Cerebellar cortex (tissue), 1 donor: ENCODE results near the gene PRDX5.
"Not testable (repeated sequence)": the region's sequence is repeated elsewhere in the genome, so short reads cannot be mapped to it uniquely, and the experiment has no call there.

ENCODE experiments used
- DNase-seq: peaks from one replicate; pipeline ENCODE4 v3.0.0-alpha.2; 2015; ENCODE audit warnings: low spot score

Gene PRDX5

GRCh38 chr11:64305691-64306562 lies 12.0 kb upstream of the PRDX5 start:
- peak; percentile 68 for DNase-seq

- DNase-seq: no peak
These were observed 11.4 kb upstream of the PRDX5 start for GRCh38 chr11:64306563-64306875.

GRCh38 chr11:64306876-64307622 lies 10.9 kb upstream of the PRDX5 start:
- no peak for DNase-seq

GRCh38 chr11:64307795-64308194 lies 10.1 kb upstream of the PRDX5 start:
- DNase-seq: not testable (repeated sequence)

GRCh38 chr11:64312947-64313346 lies 5.0 kb upstream of the PRDX5 start:
- DNase-seq: no peak

GRCh38 chr11:64313491-64314145 lies 4.3 kb upstream of the PRDX5 start:
- DNase-seq: no peak

- DNase-seq: no peak
These were observed 3.6 kb upstream of the PRDX5 start for GRCh38 chr11:64314146-64314804.

GRCh38 chr11:64314805-64315561 lies 2.9 kb upstream of the PRDX5 start:
- no peak for DNase-seq

- not testable (repeated sequence) for DNase-seq
These were observed 2.0 kb upstream of the PRDX5 start for GRCh38 chr11:64315667-64316526.

GRCh38 chr11:64316672-64317324 lies 1.1 kb upstream of the PRDX5 start:
- DNase-seq: peak; percentile 53

GRCh38 chr11:64317325-64317960 lies 478 bp upstream of the PRDX5 start, which contains the start of gene TRMT112:
TRMT112 (minus strand) TSS chr11:64317559; CDS start chr11:64317526, 33 bp downstream.
- peak; percentile 99 for DNase-seq

GRCh38 chr11:64318766-64319761 lies 1.1 kb downstream of the PRDX5 start:
- DNase-seq: no peak

GRCh38 chr11:64320556-64320955 lies 2.6 kb downstream of the PRDX5 start:
- DNase-seq: no peak

GRCh38 chr11:64321026-64321425 lies 3.1 kb downstream of the PRDX5 start:
- DNase-seq: no peak

GRCh38 chr11:64321533-64321932 lies 3.6 kb downstream of the PRDX5 start:
- peak; percentile 54 for DNase-seq

- no peak for DNase-seq
These were observed 5.0 kb downstream of the PRDX5 start for GRCh38 chr11:64322925-64323260.

GRCh38 chr11:64323373-64323772 lies 5.5 kb downstream of the PRDX5 start:
- DNase-seq: no peak

- not testable (repeated sequence) for DNase-seq
These were observed 6.1 kb downstream of the PRDX5 start for GRCh38 chr11:64323984-64324383.
